Thymus (tissue), 14 donors: Measurements from ENCODE around the gene RBFOX1. TPM values are rescaled to one million over a fixed set of nuclear protein-coding genes. Genes with fewer than 3 reads are reported as not detected.

Experiments
- DNase-seq, 9 donors: peaks; one replicate each; pipeline ENCODE4 v3.0.0-alpha.2; 2013; ENCODE audit warnings: low spot score in 9 of 9, low read depth in 6 of 9, missing footprints in 1 of 9
- H3K27ac ChIP-seq, 2 donors: one replicate each; pipeline ENCODE4 v1.5.1; 2013; ENCODE audit warnings: control low read depth in 1 of 2, low read depth in 1 of 2, low read length in 1 of 2, mild to moderate bottlenecking in 1 of 2, moderate library complexity in 1 of 2
- H3K27me3 ChIP-seq, 2 donors: one replicate each; pipeline ENCODE4 v1.5.1; 2013; ENCODE audit warnings: low read length in 1 of 2; ENCODE audit not compliant: control insufficient read depth in 2 of 2, insufficient read depth in 1 of 2
- H3K36me3 ChIP-seq, 2 donors: one replicate each; pipeline ENCODE4 v1.5.1; 2013; ENCODE audit warnings: low read length in 1 of 2, mild to moderate bottlenecking in 1 of 2, moderate library complexity in 1 of 2; ENCODE audit not compliant: control insufficient read depth in 2 of 2, insufficient read depth in 2 of 2
- H3K4me1 ChIP-seq, 2 donors: one replicate each; pipeline ENCODE4 v1.5.1; 2013; ENCODE audit warnings: low read length in 2 of 2; ENCODE audit not compliant: control insufficient read depth in 2 of 2, insufficient read depth in 2 of 2
- H3K4me3 ChIP-seq, 2 donors: one replicate each; pipeline ENCODE4 v1.5.1; 2013; ENCODE audit warnings: low read length in 2 of 2, control low read depth in 1 of 2, mild to moderate bottlenecking in 1 of 2
- H3K9me3 ChIP-seq, 2 donors: one replicate each; pipeline ENCODE4 v1.5.1; 2013; ENCODE audit warnings: low read length in 1 of 2, mild to moderate bottlenecking in 1 of 2; ENCODE audit not compliant: control insufficient read depth in 2 of 2, insufficient read depth in 1 of 2
- WGBS: extraction: QIAGEN DNeasy Blood & Tissue Kit; methylation state at CpG from one replicate; pipeline ENCODE4 v1.1.7; 2013; 5-methylcytosine and 5-hydroxymethylcytosine counted together
- long read RNA-seq, 10 donors: transcript quantifications; one replicate each; lab custom pipeline, GENCODE V29; 2026
- polyA plus RNA-seq: library from polyadenylated mRNA; stranded (reverse); fragments of 200-250 nt; gene quantifications from one replicate; pipeline ENCODE4 v1.2.3, GENCODE V29; 2013
- total RNA-seq: library from RNA; stranded (reverse); fragments of 120-200 nt; gene quantifications from one replicate; pipeline ENCODE4 v1.2.4, GENCODE V29; 2013
- donor health status: healthy.

The RBFOX1 gene
- 0.52 TPM for total RNA-seq
- polyA plus RNA-seq = 0.23 TPM
- long read RNA-seq, donor 1 = 0 reads
- long read RNA-seq, donor 2 = 0 reads
- long read RNA-seq, donor 3 = 0 reads
- long read RNA-seq, donor 4 = 0 reads
- long read RNA-seq, donor 5 = 0 reads
- long read RNA-seq, donor 6 = 0 reads
- long read RNA-seq, donor 7 = 0 reads
- long read RNA-seq, donor 8 = 0 reads
- long read RNA-seq, donor 9 = 0 reads
- long read RNA-seq, donor 10 = 0 reads

DNA sequence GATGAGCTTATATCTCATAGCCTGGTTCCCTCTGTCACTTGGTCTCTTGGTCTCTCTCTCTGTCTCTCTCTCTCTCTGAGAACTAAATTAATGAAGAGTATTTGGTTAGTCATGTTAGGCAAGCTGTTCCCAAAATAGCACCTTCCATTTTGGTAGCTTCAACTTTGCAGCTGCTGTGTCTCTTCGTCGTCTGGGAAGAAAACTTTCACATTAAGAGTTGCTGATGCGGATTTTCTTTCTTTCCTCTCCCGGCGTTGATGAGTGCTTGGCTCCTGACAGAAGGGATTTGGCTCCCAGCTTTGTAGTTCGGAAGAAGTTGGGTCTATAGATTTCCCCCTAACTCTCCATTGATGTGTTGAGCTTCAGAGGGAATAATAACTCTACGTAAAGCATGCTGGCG is at the start of gene RBFOX1:
Gene RBFOX1, plus strand, starts transcription at position 235 of the 400 bp plus-strand sequence.
- no peak for DNase-seq
- Histone ChIP-seq H3K4me1 (no peaks in the 10 kb centered on the region), H3K9me3 (no peaks in the 10 kb centered on the region), H3K27me3 (no peaks in the 10 kb centered on the region), H3K27ac (no peak within 1 kb of the TSS), H3K4me3 (no peak within 1 kb of the TSS), H3K36me3 (no peaks in the 10 kb centered on the region)
- 85% methylated on average over 8 of the region's 8 CpGs for WGBS

DNA sequence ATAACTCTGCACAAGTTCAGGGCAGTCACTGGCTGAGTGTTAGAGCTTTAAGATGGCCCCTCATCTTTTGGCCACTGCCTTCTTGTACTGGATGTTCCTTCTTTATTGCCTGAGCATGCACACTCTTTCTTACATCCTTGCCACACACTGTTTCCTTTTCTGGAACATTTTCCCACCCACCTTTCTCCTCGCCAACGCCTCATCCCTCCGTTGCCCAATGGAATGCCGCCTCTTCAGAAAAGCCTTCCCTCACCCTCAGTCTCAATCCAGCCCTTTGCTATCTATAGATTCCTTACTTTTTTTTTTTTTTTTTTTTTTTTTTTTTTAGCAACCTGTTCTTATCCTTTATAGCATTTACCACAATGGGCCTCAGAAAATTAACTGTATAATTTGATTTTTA is 47.9 kb upstream of the RBFOX1 start:
- 94% methylated on average over 4 of the region's 4 CpGs for WGBS
- H3K9me3 ChIP-seq = no peaks in the 10 kb centered on the region

GRCh38 chr16:7285520-7285919 is 47.1 kb upstream of the RBFOX1 start:
- 96% methylated on average over 2 of the region's 2 CpGs for WGBS
- no peaks in the 10 kb centered on the region for H3K9me3 ChIP-seq
- no peak overlapping the region for H3K27ac ChIP-seq
- no peaks in the 10 kb centered on the region for H3K27me3 ChIP-seq
- H3K4me3 ChIP-seq = no peak overlapping the region
- no peaks in the 10 kb centered on the region for H3K36me3 ChIP-seq
- H3K4me1 ChIP-seq = no peaks in the 10 kb centered on the region
- DNase-seq = no peak

More for the DNA sequence above, 47.9 kb upstream of the RBFOX1 start:
- no peak overlapping the region for H3K27ac ChIP-seq
- DNase-seq = no peak
- no peak overlapping the region for H3K4me3 ChIP-seq
- H3K36me3 ChIP-seq = no peaks in the 10 kb centered on the region
- no peaks in the 10 kb centered on the region for H3K4me1 ChIP-seq
- H3K27me3 ChIP-seq = no peaks in the 10 kb centered on the region

DNA sequence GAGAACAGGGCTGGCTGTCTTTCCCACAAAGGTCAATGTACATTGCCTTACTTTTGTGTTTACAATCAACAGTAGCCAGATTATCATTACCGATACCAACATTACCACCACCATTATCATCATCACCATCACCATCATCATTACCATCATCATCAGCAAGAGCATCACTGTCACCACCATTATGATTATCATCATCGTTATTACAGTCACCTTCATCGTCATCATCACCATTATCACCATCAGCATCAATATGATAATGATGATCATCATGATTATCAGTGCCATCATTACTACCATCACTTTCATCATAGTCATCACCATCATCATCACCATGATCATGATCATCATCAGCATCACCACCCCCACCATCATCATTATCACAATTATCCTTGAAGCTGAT is 43.3 kb upstream of the RBFOX1 start:
- WGBS = 96% methylated on average over 3 of the region's 3 CpGs
- Histone ChIP-seq H3K36me3 (no peaks in the 10 kb centered on the region), H3K9me3 (no peaks in the 10 kb centered on the region), H3K4me1 (no peaks in the 10 kb centered on the region), H3K27me3 (no peaks in the 10 kb centered on the region), H3K4me3 (no peak overlapping the region), H3K27ac (no peak overlapping the region)
- no peak for DNase-seq

- H3K4me3 ChIP-seq = no peak overlapping the region
- WGBS = 94% methylated on average over 6 of the region's 6 CpGs
- no peak for DNase-seq
- no peaks in the 10 kb centered on the region for H3K4me1 ChIP-seq
- H3K27me3 ChIP-seq = no peaks in the 10 kb centered on the region
- H3K27ac ChIP-seq = no peak overlapping the region
- no peaks in the 10 kb centered on the region for H3K9me3 ChIP-seq
- no peaks in the 10 kb centered on the region for H3K36me3 ChIP-seq
Observed at GRCh38 chr16:7290682-7291081, 42.0 kb upstream of the RBFOX1 start.

GRCh38 chr16:7294020-7294419 is 38.6 kb upstream of the RBFOX1 start:
- 82% methylated on average over 4 of the region's 4 CpGs for WGBS
- H3K9me3 ChIP-seq = no peaks in the 10 kb centered on the region
- H3K27me3 ChIP-seq = no peaks in the 10 kb centered on the region
- no peaks in the 10 kb centered on the region for H3K36me3 ChIP-seq
- H3K4me1 ChIP-seq = no peaks in the 10 kb centered on the region
- DNase-seq = no peak
- H3K4me3 ChIP-seq = no peak overlapping the region
- no peak overlapping the region for H3K27ac ChIP-seq

DNA sequence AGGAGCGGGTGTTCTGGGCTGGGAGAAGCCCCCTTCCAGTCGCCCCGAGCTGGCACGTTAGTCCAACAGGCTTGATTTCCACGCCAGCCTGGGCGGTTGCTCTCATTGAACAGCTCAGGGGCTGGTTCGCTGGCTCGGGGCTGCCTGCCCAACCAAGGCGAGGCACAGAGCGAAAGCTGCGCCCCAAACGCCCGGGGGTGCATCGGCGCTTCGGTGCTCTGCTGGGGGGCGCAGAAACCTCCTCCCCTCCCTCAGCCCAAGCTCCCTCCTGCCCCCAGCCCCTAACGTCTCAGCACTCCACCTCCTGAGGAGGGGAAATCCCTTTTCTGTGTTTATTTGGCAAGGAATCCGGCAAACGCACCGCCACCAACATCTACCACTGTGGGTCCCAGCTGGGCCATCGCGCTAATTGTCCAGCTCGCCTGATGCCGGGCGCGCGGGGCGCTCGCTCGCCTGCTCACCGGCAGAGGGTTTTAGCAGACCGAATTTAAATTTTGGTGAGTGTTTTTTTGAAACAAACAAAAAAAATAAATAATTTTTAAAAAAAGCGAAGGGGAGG is 29.5 kb upstream of the RBFOX1 start:
- H3K27ac ChIP-seq = no peak overlapping the region
- 5% methylated on average over 34 of the region's 34 CpGs for WGBS
- H3K4me1 ChIP-seq = no peaks in the 10 kb centered on the region
- no peak overlapping the region for H3K4me3 ChIP-seq
- peaks cover 15 to 32% of the 10 kb centered on the region in 2 donors for H3K27me3 ChIP-seq
- no peak for DNase-seq
- H3K36me3 ChIP-seq = no peaks in the 10 kb centered on the region
- H3K9me3 ChIP-seq = no peaks in the 10 kb centered on the region

GRCh38 chr16:7303660-7304200 is 28.9 kb upstream of the RBFOX1 start:
- Histone ChIP-seq H3K9me3 (no peaks in the 10 kb centered on the region), H3K4me3 (no peak overlapping the region), H3K4me1 (no peaks in the 10 kb centered on the region), H3K27me3 (peaks cover 15 to 32% of the 10 kb centered on the region in 2 donors), H3K27ac (no peak overlapping the region), H3K36me3 (no peaks in the 10 kb centered on the region)
- 5% methylated on average over 20 of the region's 20 CpGs for WGBS
- DNase-seq = no peak

GRCh38 chr16:7304279-7304678 is 28.4 kb upstream of the RBFOX1 start:
- H3K27ac ChIP-seq = no peak overlapping the region
- peaks cover 15 to 32% of the 10 kb centered on the region in 2 donors for H3K27me3 ChIP-seq
- no peaks in the 10 kb centered on the region for H3K9me3 ChIP-seq
- no peaks in the 10 kb centered on the region for H3K4me1 ChIP-seq
- H3K4me3 ChIP-seq = no peak overlapping the region
- no peaks in the 10 kb centered on the region for H3K36me3 ChIP-seq
- WGBS = 5% methylated on average over 27 of the region's 27 CpGs
- DNase-seq = no peak
